Activated CD4-positive, alpha-beta T cell treated with anti-CD3 and anti-CD28 coated beads for 36 hours (primary cell): ENCODE results near the gene MBD5. TPM values are rescaled to one million over a fixed set of nuclear protein-coding genes. Genes with fewer than 3 reads are reported as not detected.

Source experiments
- ATAC-seq: fragments of 200-7000 bp; cut with Tn5 transposase; one replicate; pipeline ENCODE4 v1.10.0; 2021; ENCODE audit warnings: mild to moderate bottlenecking, moderate library complexity
- CTCF ChIA-PET: fragments of 350-600 bp; sonication (Branson Sonifier 250); formaldehyde crosslinking; loops from one replicate; lab custom pipeline; 2021; ENCODE audit warnings: antibody characterized with exemption; lab: Charles Lee
- POLR2A ChIA-PET: fragments of 350-600 bp; sonication (Branson Sonifier 250); formaldehyde crosslinking; loops from one replicate; lab custom pipeline; 2021; ENCODE audit warnings: antibody characterized with exemption, inconsistent platforms; lab: Charles Lee
- DNase-seq: peaks from one replicate; pipeline ENCODE4 v3.0.0-alpha.2; 2020
- H3K27ac Mint-ChIP-seq: one replicate; pipeline ENCODE4 v1.8.0; 2021; ENCODE audit warnings: mixed read lengths
- H3K27me3 Mint-ChIP-seq: one replicate; pipeline ENCODE4 v1.8.0; 2021; ENCODE audit warnings: mixed read lengths
- H3K36me3 Mint-ChIP-seq: one replicate; pipeline ENCODE4 v1.8.0; 2021; ENCODE audit warnings: low read depth, mixed read lengths
- H3K4me1 Mint-ChIP-seq: one replicate; pipeline ENCODE4 v1.8.0; 2021; ENCODE audit warnings: mixed read lengths
- H3K4me3 Mint-ChIP-seq: one replicate; pipeline ENCODE4 v1.8.0; 2021; ENCODE audit warnings: mild to moderate bottlenecking, moderate library complexity, mixed read lengths
- H3K9me3 Mint-ChIP-seq: one replicate; pipeline ENCODE4 v1.8.0; 2021; ENCODE audit warnings: low read depth, mixed read lengths
- intact Hi-C, 2 experiments: fragments of 100-400 bp; cut with DNase I in 1 of 2; cut with micrococcal nuclease in 1 of 2; formaldehyde crosslinking; loops; one replicate each; pipeline versions ENCODE4 v1.14.2 to v1.15.1; 2022 to 2024; cut with DNase I, micrococcal nuclease
- total RNA-seq, 2 experiments: library from RNA; stranded (reverse); gene quantifications; one replicate each; pipeline ENCODE4 v1.2.3, GENCODE V29; 2021

MBD5 gene
- total RNA-seq, 2 experiments from 2014 or later, result 20.1 to 26.5 TPM

DNA sequence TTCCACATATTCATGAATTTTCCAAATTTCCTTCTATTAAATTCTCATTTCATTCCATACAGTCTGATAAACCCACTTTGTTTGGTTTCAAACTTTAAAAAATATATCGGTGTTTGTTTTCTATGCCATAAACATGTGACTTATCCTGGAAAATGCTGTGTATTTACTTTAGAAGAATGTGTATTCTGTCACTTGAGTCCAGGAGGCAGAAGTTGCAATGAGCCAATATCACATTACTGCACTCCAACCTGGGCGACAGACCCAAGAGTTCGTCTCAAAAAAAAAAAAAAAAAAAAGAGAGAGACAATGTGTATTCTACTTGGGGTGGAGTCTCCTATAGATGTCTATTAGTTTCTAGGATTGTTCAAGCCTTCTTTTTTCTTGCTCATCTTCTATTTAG lies 31.8 kb downstream of the MBD5 start:
- intact Hi-C loops, result no loop called here
- no peak for DNase-seq
- ATAC-seq, result no peak
- Mint-ChIP-seq H3K9me3 (peaks cover 3% of the 10 kb centered on the region), H3K4me3 (no peak overlapping the region), H3K36me3 (peaks cover 13% of the 10 kb centered on the region), H3K4me1 (peaks cover 20% of the 10 kb centered on the region), H3K27me3 (no peaks in the 10 kb centered on the region), H3K27ac (no peak overlapping the region)
- ChIA-PET CTCF (no interaction called here), POLR2A (no interaction called here)

DNA sequence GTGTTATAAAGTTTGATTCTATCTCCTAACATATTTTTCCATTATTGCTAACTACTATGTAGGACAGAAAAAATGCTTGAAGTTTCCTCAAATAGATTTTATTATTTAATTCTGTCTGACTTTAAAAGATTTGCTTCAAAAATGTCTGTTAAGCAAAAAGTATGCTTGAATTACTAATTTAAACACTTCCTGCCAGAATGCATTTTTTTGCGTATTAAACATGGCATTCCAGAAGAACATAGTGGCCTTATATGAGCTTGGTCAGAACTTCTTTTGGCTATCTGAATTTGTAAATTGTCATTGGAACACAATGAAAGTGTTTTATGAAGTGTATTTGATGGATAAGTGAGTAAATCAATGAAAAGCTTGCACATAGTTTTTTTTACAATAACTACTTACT lies 37.8 kb downstream of the MBD5 start:
- CTCF ChIA-PET, result no interaction called here
- POLR2A ChIA-PET, result no interaction called here
- no peak for ATAC-seq

DNA sequence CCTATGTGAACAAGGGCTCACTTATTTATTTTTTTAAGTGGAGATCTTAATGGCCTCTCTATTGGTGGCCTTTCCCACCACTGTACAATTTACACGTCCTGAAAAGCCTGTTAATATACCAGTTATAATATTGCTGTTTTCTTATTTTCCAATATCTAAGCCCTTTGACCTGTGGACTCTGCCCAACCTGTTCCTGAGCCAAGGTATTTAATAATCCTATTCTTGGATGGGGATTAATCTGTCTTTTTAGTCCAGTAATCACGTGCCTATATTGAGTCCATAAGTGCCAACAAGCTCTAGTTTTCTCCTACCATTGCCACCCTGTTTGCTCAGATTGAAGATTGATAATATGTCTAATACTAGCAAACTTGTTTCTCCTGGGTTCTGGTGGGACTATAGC lies 42.7 kb downstream of the MBD5 start:
- no peak overlapping the region for H3K4me3 Mint-ChIP-seq
- H3K4me1 Mint-ChIP-seq, result peaks cover 2% of the 10 kb centered on the region
- H3K27me3 Mint-ChIP-seq, result no peaks in the 10 kb centered on the region
- intact Hi-C loops, result no loop called here
- CTCF ChIA-PET, result interaction anchor here (0.6 kb wide), 1 partner anchor 153 kb away, joined by 3 read pairs; no protein-coding TSS in a partner anchor
- ATAC-seq (no peak), DNase-seq (no peak)
- H3K36me3 Mint-ChIP-seq, result peaks cover 6% of the 10 kb centered on the region
- peaks cover 2% of the 10 kb centered on the region for H3K9me3 Mint-ChIP-seq
- no peak overlapping the region for H3K27ac Mint-ChIP-seq
- POLR2A ChIA-PET, result no interaction called here

More for the DNA sequence above, 37.8 kb downstream of the MBD5 start:
- H3K9me3 Mint-ChIP-seq, result no peaks in the 10 kb centered on the region
- intact Hi-C loops, result no loop called here
- peaks cover 2% of the 10 kb centered on the region for H3K4me1 Mint-ChIP-seq
- H3K27me3 Mint-ChIP-seq, result no peaks in the 10 kb centered on the region
- H3K27ac Mint-ChIP-seq, result no peak overlapping the region
- no peak overlapping the region for H3K4me3 Mint-ChIP-seq
- DNase-seq, result no peak
- peaks cover 5% of the 10 kb centered on the region for H3K36me3 Mint-ChIP-seq

DNA sequence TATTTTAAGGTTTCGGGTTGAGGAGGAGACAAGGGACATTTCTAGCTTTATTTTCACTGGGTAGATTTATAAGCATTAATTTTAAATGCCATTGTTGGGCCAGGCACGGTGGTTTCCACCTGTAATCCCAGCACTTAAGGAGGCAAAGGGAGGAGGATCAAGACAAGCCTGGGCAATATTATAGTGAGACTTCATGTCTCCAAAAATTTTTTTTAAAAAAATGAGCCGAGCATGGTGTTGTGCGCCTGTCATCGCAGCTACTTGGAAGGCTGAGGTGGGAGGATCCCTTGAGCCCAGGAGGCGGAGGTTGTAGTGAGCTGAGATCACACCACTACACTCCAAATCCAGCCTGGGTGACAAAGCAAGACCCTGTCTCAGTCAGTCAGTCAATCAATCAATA lies 45.0 kb downstream of the MBD5 start:
- peaks cover 2% of the 10 kb centered on the region for H3K9me3 Mint-ChIP-seq
- ATAC-seq (no peak), DNase-seq (no peak)
- H3K36me3 Mint-ChIP-seq, result peaks cover 6% of the 10 kb centered on the region
- ChIA-PET CTCF (interaction anchor here (1.2 kb wide), 1 partner anchor 11 kb away, joined by 3 read pairs; no protein-coding TSS in a partner anchor), POLR2A (no interaction called here)
- H3K27ac Mint-ChIP-seq, result no peak overlapping the region
- no peak overlapping the region for H3K4me3 Mint-ChIP-seq
- peaks cover 2% of the 10 kb centered on the region for H3K4me1 Mint-ChIP-seq
- no peaks in the 10 kb centered on the region for H3K27me3 Mint-ChIP-seq
- intact Hi-C loops, result no loop called here

DNA sequence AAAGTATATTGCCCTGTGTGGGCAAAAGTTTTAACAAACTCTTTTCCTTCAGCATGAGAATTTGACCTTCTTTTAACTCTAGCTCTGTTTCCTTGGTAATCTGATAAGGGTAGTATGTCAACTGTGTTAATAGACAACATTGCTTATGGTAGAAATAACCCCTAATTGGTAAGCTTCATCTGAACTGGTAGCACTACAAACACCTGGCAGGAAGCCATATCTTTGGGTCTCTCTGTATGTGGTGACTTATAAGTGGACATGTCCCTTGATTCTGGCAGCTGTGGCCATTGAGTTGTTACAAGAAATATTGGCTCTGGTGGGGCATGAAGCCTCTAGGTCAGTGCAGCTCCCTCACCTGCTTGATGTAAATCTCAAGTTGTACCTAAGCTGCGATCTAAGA lies 46.9 kb downstream of the MBD5 start:
- peaks cover 2% of the 10 kb centered on the region for H3K4me1 Mint-ChIP-seq

DNA sequence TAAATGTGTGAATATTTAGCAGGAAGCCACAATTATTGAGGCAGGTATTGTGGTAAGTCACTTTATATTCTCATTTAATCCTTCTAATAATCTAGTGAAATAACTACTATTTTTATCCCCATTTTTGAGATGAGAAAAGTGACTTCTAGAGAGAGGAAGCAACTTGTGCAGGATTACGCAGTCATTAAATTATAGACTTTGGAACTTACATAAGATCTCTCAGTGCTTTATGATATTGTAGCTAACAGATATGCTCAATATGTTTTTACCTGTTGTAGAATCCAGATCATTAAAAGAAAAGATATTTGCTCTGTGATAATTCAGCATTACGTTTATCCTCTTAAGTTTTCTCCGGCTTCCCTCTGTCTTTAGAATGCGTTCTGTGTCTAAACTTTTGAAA lies 50.5 kb downstream of the MBD5 start:
- H3K36me3 Mint-ChIP-seq, result peaks cover 2% of the 10 kb centered on the region
- ChIA-PET POLR2A (no interaction called here), CTCF (interaction anchor here (0.7 kb wide), 1 partner anchor 29 kb away, joined by 3 read pairs; no protein-coding TSS in a partner anchor)
- H3K9me3 Mint-ChIP-seq, result no peaks in the 10 kb centered on the region
- ATAC-seq, result no peak
- intact Hi-C loops, result no loop called here
- no peak for DNase-seq
- no peaks in the 10 kb centered on the region for H3K27me3 Mint-ChIP-seq
- H3K4me1 Mint-ChIP-seq, result no peaks in the 10 kb centered on the region
- no peak overlapping the region for H3K4me3 Mint-ChIP-seq
- no peak overlapping the region for H3K27ac Mint-ChIP-seq

More for the DNA sequence above, 46.9 kb downstream of the MBD5 start:
- no peak overlapping the region for H3K4me3 Mint-ChIP-seq
- ChIA-PET CTCF (interaction anchor here (0.6 to 1.1 kb wide), 3 partner anchors 10 to 1913 kb away, joined by 3 to 5 read pairs (median 3); no protein-coding TSS in a partner anchor), POLR2A (no interaction called here)
- no peaks in the 10 kb centered on the region for H3K27me3 Mint-ChIP-seq
- H3K9me3 Mint-ChIP-seq, result peaks cover 2% of the 10 kb centered on the region
- intact Hi-C loops, result no loop called here
- ATAC-seq, result no peak
- no peak overlapping the region for H3K27ac Mint-ChIP-seq
- DNase-seq, result no peak
- peaks cover 8% of the 10 kb centered on the region for H3K36me3 Mint-ChIP-seq

DNA sequence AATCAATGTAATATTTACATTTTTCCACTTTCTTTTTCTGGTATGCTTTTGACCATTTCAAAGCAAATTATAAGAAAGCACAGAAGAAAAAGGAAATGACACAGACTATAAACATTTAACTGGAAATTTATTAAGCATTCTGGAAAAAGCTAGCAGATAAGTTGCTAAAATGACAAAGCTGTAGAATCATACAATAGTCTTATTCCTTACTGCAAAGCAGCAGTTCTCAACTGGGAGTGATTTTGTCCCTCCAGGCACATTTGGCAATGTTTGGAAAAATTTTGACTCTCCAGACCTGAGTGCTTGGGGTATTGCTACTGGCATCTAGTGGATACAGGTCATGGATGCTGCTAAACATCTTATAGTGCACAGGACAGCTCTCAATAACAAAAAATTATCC lies 75.1 kb downstream of the MBD5 start:
- Mint-ChIP-seq H3K4me1 (no peaks in the 10 kb centered on the region), H3K4me3 (no peak overlapping the region), H3K27ac (no peak overlapping the region), H3K9me3 (peaks cover 7% of the 10 kb centered on the region), H3K36me3 (no peaks in the 10 kb centered on the region), H3K27me3 (no peaks in the 10 kb centered on the region)
- CTCF ChIA-PET, result no interaction called here
- DNase-seq (no peak), ATAC-seq (no peak)
- POLR2A ChIA-PET, result interaction anchor here (0.6 kb wide), 1 partner anchor 466 kb away, joined by 3 read pairs; no protein-coding TSS in a partner anchor
- intact Hi-C loops, result no loop called here

GRCh38 chr2:148102641-148103040 lies 81.8 kb downstream of the MBD5 start:
- intact Hi-C loops, result no loop called here
- Mint-ChIP-seq H3K27ac (no peak overlapping the region), H3K4me1 (no peaks in the 10 kb centered on the region), H3K9me3 (no peaks in the 10 kb centered on the region), H3K4me3 (no peak overlapping the region), H3K36me3 (peaks cover 4% of the 10 kb centered on the region), H3K27me3 (no peaks in the 10 kb centered on the region)
- CTCF ChIA-PET, result no interaction called here
- no peak for ATAC-seq
- no peak for DNase-seq
- POLR2A ChIA-PET, result no interaction called here

- H3K4me1 Mint-ChIP-seq, result no peaks in the 10 kb centered on the region
- POLR2A ChIA-PET, result no interaction called here
- CTCF ChIA-PET, result no interaction called here
Observed at GRCh38 chr2:148103946-148104345, 83.1 kb downstream of the MBD5 start.

DNA sequence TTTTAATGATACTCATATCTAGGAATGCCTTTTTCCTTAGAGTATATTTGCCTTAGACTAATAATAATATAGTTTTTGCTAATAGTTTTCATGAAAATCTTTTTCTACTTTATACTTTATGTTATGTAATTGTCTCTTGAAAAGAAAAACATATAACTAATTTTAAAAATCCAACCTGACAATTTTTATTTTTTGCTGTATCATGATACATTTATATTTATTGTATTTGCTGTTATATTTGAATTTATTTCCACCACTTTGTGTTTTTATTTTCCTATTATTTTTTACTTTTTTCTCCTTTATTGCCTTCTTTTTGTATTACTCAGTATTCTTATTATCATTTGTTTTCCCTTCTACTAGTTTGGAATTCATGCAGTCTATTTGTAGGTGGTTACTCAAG lies 85.4 kb downstream of the MBD5 start:
- no peak overlapping the region for H3K4me3 Mint-ChIP-seq
- no peaks in the 10 kb centered on the region for H3K9me3 Mint-ChIP-seq
- DNase-seq, result no peak
- no peaks in the 10 kb centered on the region for H3K27me3 Mint-ChIP-seq
- H3K4me1 Mint-ChIP-seq, result peaks cover 13% of the 10 kb centered on the region
- ATAC-seq, result no peak
- intact Hi-C loops, result no loop called here
- no peak overlapping the region for H3K27ac Mint-ChIP-seq
- ChIA-PET CTCF (no interaction called here), POLR2A (no interaction called here)
- H3K36me3 Mint-ChIP-seq, result peaks cover 7% of the 10 kb centered on the region

More at GRCh38 chr2:148103946-148104345, 83.1 kb downstream of the MBD5 start:
- Mint-ChIP-seq H3K27me3 (no peaks in the 10 kb centered on the region), H3K27ac (no peak overlapping the region), H3K36me3 (peaks cover 7% of the 10 kb centered on the region), H3K9me3 (no peaks in the 10 kb centered on the region), H3K4me3 (no peak overlapping the region)
- no peak for DNase-seq
- intact Hi-C loops, result no loop called here
- no peak for ATAC-seq

DNA sequence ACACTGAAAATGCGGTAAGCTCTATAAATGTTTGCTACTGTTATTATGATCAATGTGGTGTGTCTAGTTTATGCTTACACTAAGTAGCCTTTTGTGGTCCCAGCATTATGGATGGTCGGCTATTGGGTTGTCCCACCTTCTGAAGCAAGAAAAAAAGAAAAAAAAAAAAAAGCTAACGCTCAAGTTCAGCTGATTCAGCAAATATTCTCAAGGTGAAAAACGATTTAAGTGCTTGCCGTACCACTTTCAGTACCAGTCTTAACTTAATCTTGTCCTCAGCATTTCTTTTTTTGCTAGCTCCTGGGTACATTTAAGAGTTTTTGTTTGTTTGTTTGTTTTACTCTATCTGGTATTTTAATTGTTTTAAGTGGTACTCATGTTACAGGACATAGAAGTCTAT lies 87.5 kb downstream of the MBD5 start:
- H3K4me3 Mint-ChIP-seq, result no peak overlapping the region
- POLR2A ChIA-PET, result no interaction called here
- CTCF ChIA-PET, result interaction anchor here (0.6 kb wide), 1 partner anchor 1786 kb away, joined by 4 read pairs; no protein-coding TSS in a partner anchor
- H3K9me3 Mint-ChIP-seq, result no peaks in the 10 kb centered on the region
- peaks cover 7% of the 10 kb centered on the region for H3K36me3 Mint-ChIP-seq
- intact Hi-C loops, result no loop called here
- H3K4me1 Mint-ChIP-seq, result peaks cover 13% of the 10 kb centered on the region
- H3K27me3 Mint-ChIP-seq, result no peaks in the 10 kb centered on the region
- DNase-seq, result no peak
- no peak for ATAC-seq
- no peak overlapping the region for H3K27ac Mint-ChIP-seq

GRCh38 chr2:148110184-148110583 lies 89.3 kb downstream of the MBD5 start:
- no peaks in the 10 kb centered on the region for H3K9me3 Mint-ChIP-seq
- no peak overlapping the region for H3K27ac Mint-ChIP-seq
- peaks cover 7% of the 10 kb centered on the region for H3K36me3 Mint-ChIP-seq
- ATAC-seq (no peak), DNase-seq (no peak)
- H3K4me1 Mint-ChIP-seq, result peaks cover 13% of the 10 kb centered on the region
- ChIA-PET CTCF (interaction anchor here (0.7 kb wide), 1 partner anchor 81 kb away, joined by 3 read pairs; no protein-coding TSS in a partner anchor), POLR2A (no interaction called here)
- intact Hi-C loops, result no loop called here
- H3K4me3 Mint-ChIP-seq, result no peak overlapping the region
- H3K27me3 Mint-ChIP-seq, result no peaks in the 10 kb centered on the region
